AG09309 (cell line): ENCODE measurements around the gene GRK2.
A peak's percentile ranks its signal among the peaks of the same experiment; 100 is the strongest.

Experiments
- DNase-seq: peaks from one replicate; pipeline ENCODE4 v3.0.0-alpha.2; 2010; ENCODE audit warnings: low read depth
- H3K4me3 ChIP-seq: 2 replicates; pipeline ENCODE4 v1.5.1; 2011; ENCODE audit warnings: mild to moderate bottlenecking, low read depth, low read length, moderate library complexity; ENCODE audit not compliant: control insufficient read depth
- CTCF ChIP-seq: IDR thresholded peaks from 2 replicates; pipeline ENCODE4 v1.5.1; 2011; ENCODE audit warnings: mild to moderate bottlenecking, low read depth, low read length, inconsistent platforms; ENCODE audit not compliant: insufficient read depth, control insufficient read depth; ENCODE audit errors: missing control alignments

GRK2 gene

DNA sequence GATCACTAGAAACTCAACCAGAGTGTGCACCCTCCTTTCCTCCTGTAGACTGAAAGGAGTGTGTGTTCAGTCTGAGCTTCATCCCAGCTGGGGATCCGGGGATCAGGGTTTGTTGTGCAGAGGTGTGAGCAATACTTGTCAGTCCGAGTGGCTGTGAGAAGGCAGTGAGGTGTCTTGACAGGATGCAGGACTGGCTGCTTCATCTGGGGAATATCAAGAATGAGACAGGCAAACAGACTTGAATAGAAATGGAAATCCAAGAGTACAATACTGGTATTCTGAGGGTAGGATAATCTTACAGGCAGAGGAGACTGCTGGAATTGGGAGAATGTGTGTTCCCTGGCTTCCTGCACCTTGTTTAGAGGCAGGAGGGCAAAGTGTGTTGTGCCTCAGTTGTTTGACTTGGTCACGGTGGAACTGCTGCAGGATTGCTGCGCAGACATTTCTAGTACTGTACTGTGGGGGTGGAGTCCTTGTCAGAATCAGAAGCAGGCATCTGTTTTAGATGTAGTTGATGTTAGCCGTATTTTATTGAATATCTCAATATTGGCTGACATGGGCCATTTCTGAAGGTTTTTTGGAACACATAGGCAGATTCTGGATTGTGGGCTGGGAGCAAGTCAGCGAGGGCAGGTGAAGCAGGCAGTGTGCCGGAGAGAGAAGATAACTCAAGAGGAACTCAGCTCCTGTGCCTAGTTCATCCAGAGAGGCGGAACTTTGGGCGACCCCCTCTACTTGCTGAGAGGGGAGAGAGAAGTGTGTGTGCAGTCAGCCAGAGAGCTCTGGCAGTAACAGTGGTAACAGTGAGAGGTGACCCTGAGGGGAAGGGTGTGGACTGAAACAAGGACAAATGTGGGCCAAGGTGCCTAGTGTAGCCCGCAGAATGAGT is 27.1 kb upstream of the GRK2 start:
- no peak for TF ChIP-seq CTCF
- peak overlapping the region; percentile 26 for H3K4me3 ChIP-seq
- no peak for DNase-seq

GRCh38 chr11:67239783-67240575 is 26.3 kb upstream of the GRK2 start:
- H3K4me3 ChIP-seq = peak overlapping the region; percentile 76
- TF ChIP-seq CTCF = no peak
- peak; percentile 96 for DNase-seq

- peak; percentile 37 for DNase-seq
Measured at GRCh38 chr11:67240576-67241389, 25.5 kb upstream of the GRK2 start.

GRCh38 chr11:67242548-67242947 is 23.7 kb upstream of the GRK2 start:
- no peak for TF ChIP-seq CTCF
- H3K4me3 ChIP-seq = no peak overlapping the region
- no peak for DNase-seq

More at GRCh38 chr11:67240576-67241389, 25.5 kb upstream of the GRK2 start:
- TF ChIP-seq CTCF = no peak
- peak overlapping the region; percentile 76 for H3K4me3 ChIP-seq

- no peak for DNase-seq
- TF ChIP-seq CTCF = no peak
- H3K4me3 ChIP-seq = no peak overlapping the region
Measured at GRCh38 chr11:67243051-67243450, 23.2 kb upstream of the GRK2 start.

- no peak for TF ChIP-seq CTCF
- no peak for DNase-seq
- H3K4me3 ChIP-seq = no peak overlapping the region
Measured at GRCh38 chr11:67245046-67245445, 21.2 kb upstream of the GRK2 start.
